Ramos (cell line): ENCODE measurements around the gene XPNPEP1.

Experiments used
- in situ Hi-C: fragments of 300-500 bp; cut with MboI; formaldehyde crosslinking; loops from one replicate; pipeline ENCODE4 v1.14.3; 2022; ENCODE audit warnings: low sequenced_read_pairs; ENCODE audit not compliant: unreplicated experiment

Gene XPNPEP1

GRCh38 chr10:109922976-109923921 is at the start of gene XPNPEP1:
Gene XPNPEP1, minus strand, starts transcription at chr10:109923511. Its CDS starts 78 bp downstream, at chr10:109923433.
- in situ Hi-C loops, result loop anchor here (25.0 kb wide), 1 partner anchor 939 kb away; the partner anchor contains the start of gene PDCD4

GRCh38 chr10:109972372-109973001 is 49.2 kb upstream of the XPNPEP1 start:
- in situ Hi-C loops, result no loop called here

GRCh38 chr10:109971634-109972033 is 48.3 kb upstream of the XPNPEP1 start:
- in situ Hi-C loops, result no loop called here

- in situ Hi-C loops, result no loop called here
These were observed 46.5 kb upstream of the XPNPEP1 start for GRCh38 chr10:109969760-109970346.

- in situ Hi-C loops, result no loop called here
These were observed 45.8 kb upstream of the XPNPEP1 start for GRCh38 chr10:109968953-109969759.

- in situ Hi-C loops, result no loop called here
These were observed 44.4 kb upstream of the XPNPEP1 start for GRCh38 chr10:109967739-109968088.

GRCh38 chr10:109966961-109967738 is 43.8 kb upstream of the XPNPEP1 start:
- in situ Hi-C loops, result no loop called here

GRCh38 chr10:109964318-109964717 is 41.0 kb upstream of the XPNPEP1 start:
- in situ Hi-C loops, result no loop called here

- in situ Hi-C loops, result no loop called here
These were observed 40.1 kb upstream of the XPNPEP1 start for GRCh38 chr10:109963439-109963838.

GRCh38 chr10:109962247-109962646 is 38.9 kb upstream of the XPNPEP1 start:
- in situ Hi-C loops, result no loop called here

- in situ Hi-C loops, result no loop called here
These were observed 38.1 kb upstream of the XPNPEP1 start for GRCh38 chr10:109961174-109962001.

GRCh38 chr10:109960682-109961081 is 37.4 kb upstream of the XPNPEP1 start:
- in situ Hi-C loops, result no loop called here

GRCh38 chr10:109959259-109960145 is 36.2 kb upstream of the XPNPEP1 start:
- in situ Hi-C loops, result no loop called here

GRCh38 chr10:109958059-109958458 is 34.7 kb upstream of the XPNPEP1 start:
- in situ Hi-C loops, result no loop called here

GRCh38 chr10:109957092-109957797 is 33.9 kb upstream of the XPNPEP1 start:
- in situ Hi-C loops, result no loop called here

GRCh38 chr10:109956454-109957091 is 33.3 kb upstream of the XPNPEP1 start:
- in situ Hi-C loops, result no loop called here

- in situ Hi-C loops, result no loop called here
These were observed 30.5 kb upstream of the XPNPEP1 start for GRCh38 chr10:109953766-109954165.
